HG02852 (cell line): Measurements from ENCODE around the gene MYOT.
A peak's percentile ranks its signal among the peaks of the same experiment; 100 is the strongest.
"Not testable (repeated sequence)": the region's sequence is repeated elsewhere in the genome, so short reads cannot be mapped to it uniquely, and the experiment has no call there.

ENCODE experiments used
- ATAC-seq: cut with Tn5 transposase; IDR thresholded peaks from one replicate; pipeline ENCODE4 v1.9.1; 2021; ENCODE audit warnings: mild to moderate bottlenecking, moderate library complexity; ENCODE audit not compliant: unreplicated experiment

MYOT gene

GRCh38 chr5:137853165-137853564, 14.5 kb upstream of the MYOT start:
- ATAC-seq = not testable (repeated sequence)

- ATAC-seq = no peak
Observed at GRCh38 chr5:137856201-137856600, 11.5 kb upstream of the MYOT start.

- ATAC-seq = no peak
Observed at GRCh38 chr5:137856916-137857862, 10.5 kb upstream of the MYOT start.

GRCh38 chr5:137858223-137858916, 9.3 kb upstream of the MYOT start:
- ATAC-seq = peak; percentile 84

- no peak for ATAC-seq
Observed at GRCh38 chr5:137858954-137859353, 8.7 kb upstream of the MYOT start.

- no peak for ATAC-seq
Observed at GRCh38 chr5:137862251-137862650, 5.4 kb upstream of the MYOT start.

- not testable (repeated sequence) for ATAC-seq
Observed at GRCh38 chr5:137863653-137864052, 4.0 kb upstream of the MYOT start.

- ATAC-seq = no peak
Observed at GRCh38 chr5:137866541-137867388, 895 bp upstream of the MYOT start.

- no peak for ATAC-seq
Observed at GRCh38 chr5:137870647-137871339, 3.1 kb downstream of the MYOT start.

GRCh38 chr5:137871571-137871970, 3.9 kb downstream of the MYOT start:
- no peak for ATAC-seq

GRCh38 chr5:137872466-137872865, 4.8 kb downstream of the MYOT start:
- ATAC-seq = no peak

GRCh38 chr5:137876101-137876500, 8.4 kb downstream of the MYOT start:
- ATAC-seq = no peak

- ATAC-seq = no peak
Observed at GRCh38 chr5:137880313-137880712, 12.7 kb downstream of the MYOT start.

GRCh38 chr5:137887831-137888230, 20.2 kb downstream of the MYOT start:
- ATAC-seq = no peak

- ATAC-seq = peak; percentile 5
Observed at GRCh38 chr5:137888466-137888862, 20.8 kb downstream of the MYOT start.

GRCh38 chr5:137888863-137889759, 21.5 kb downstream of the MYOT start, which contains the start of gene PKD2L2:
Gene PKD2L2, plus strand, starts transcription at chr5:137889457. Its CDS starts 35 bp downstream, at chr5:137889492.
- peak; percentile 96 for ATAC-seq

GRCh38 chr5:137890845-137891244, 23.2 kb downstream of the MYOT start:
- ATAC-seq = no peak

- no peak for ATAC-seq
Observed at GRCh38 chr5:137891849-137892248, 24.2 kb downstream of the MYOT start.

GRCh38 chr5:137894586-137894985, 26.9 kb downstream of the MYOT start:
- no peak for ATAC-seq
